ENCODE results near the gene ZNF606.

DNA sequence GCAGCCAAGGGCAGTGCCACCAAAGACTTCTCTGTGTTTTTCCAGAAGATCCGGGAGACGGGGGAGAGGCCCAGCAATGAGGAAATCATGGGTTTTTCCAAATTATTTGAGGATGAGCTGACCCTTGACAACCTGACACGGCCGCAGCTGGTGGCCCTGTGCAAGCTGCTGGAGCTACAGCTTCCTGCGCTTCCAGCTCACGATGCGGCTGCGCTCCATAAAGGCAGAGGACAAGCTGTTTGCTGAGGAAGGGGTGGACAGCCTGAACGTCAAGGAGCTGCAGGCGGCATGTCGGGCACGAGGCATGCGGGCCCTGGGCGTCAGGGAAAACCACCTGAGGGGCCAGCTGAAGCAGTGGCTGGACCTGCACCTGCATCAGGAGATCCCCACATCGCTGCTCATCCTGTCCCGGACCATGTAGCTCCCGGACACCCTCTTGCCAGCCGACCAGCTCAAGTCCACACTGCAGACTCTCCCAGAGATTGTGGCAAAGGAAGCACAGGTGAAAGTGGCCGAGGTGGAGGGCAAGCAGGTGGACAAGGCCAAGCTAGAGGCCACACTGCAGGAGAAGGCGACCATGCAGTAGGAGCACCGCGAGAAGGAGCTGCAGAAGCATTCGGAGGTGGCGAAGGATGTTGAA is 42.9 kb upstream of the ZNF606 start:
- TF ChIP-seq POLR2AphosphoS5 (IDR thresholded peaks at IDR 0.05; ENCODE audit: low read length) = no peak
- TF ChIP-seq CEBPB (IDR thresholded peaks at IDR 0.05; ENCODE audit: borderline replicate concordance in 1 of 2, low read depth in 2 of 2, low read length in 2 of 2) = no peak
- TF ChIP-seq NFYB (IDR thresholded peaks at IDR 0.05; ENCODE audit: insufficient read depth, low read depth, low read length) = no peak
- TF ChIP-seq, protein P1, sequence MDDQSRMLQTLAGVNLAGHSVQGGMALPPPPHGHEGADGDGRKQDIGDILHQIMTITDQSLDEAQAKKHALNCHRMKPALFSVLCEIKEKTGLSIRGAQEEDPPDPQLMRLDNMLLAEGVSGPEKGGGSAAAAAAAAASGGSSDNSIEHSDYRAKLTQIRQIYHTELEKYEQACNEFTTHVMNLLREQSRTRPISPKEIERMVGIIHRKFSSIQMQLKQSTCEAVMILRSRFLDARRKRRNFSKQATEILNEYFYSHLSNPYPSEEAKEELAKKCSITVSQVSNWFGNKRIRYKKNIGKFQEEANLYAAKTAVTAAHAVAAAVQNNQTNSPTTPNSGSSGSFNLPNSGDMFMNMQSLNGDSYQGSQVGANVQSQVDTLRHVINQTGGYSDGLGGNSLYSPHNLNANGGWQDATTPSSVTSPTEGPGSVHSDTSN (IDR thresholded peaks at IDR 0.05; ENCODE audit: insufficient replicate concordance, low read depth, low read length) = no peak
- TF ChIP-seq EED (IDR thresholded peaks at IDR 0.05; ENCODE audit: low read depth) = no peak
- TF ChIP-seq, protein P2, sequence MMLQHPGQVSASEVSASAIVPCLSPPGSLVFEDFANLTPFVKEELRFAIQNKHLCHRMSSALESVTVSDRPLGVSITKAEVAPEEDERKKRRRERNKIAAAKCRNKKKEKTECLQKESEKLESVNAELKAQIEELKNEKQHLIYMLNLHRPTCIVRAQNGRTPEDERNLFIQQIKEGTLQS (IDR thresholded peaks at IDR 0.05; ENCODE audit: borderline replicate concordance, extremely low read depth, low read depth, low read length) = no peak
- TF ChIP-seq ZBED1 (IDR thresholded peaks at IDR 0.05; ENCODE audit: borderline replicate concordance) = no peak
- no peak for TF ChIP-seq JUNB (IDR thresholded peaks at IDR 0.05)

Data from GM12878 (cell line).